ENCODE results near the gene BPIFB3. TPM values are rescaled to one million over a fixed set of nuclear protein-coding genes. Genes with fewer than 3 reads are reported as not detected.

Gene BPIFB3
- total and polyA plus RNA-seq, 2 of the 13 experiments (the other 11 are each of a cell fraction or from before 2014, with no cell fraction given), result 0.09 TPM; not detected in 1

GRCh38 chr20:33005908-33006775 lies 47.6 kb upstream of the BPIFB3 start (continued):
- peak; percentile 84 for TF ChIP-seq ZFP91 (CRISPR knock-in tag; IDR thresholded peaks at IDR 0.05; ENCODE audit: borderline replicate concordance)
- TF ChIP-seq ZFP82 (CRISPR knock-in tag; IDR thresholded peaks at IDR 0.05; ENCODE audit: borderline replicate concordance), result no peak
- peak; percentile 95; the same call in 1 of the 2 replicates for TF ChIP-seq ZKSCAN8 (CRISPR knock-in tag; IDR thresholded peaks at IDR 0.05; ENCODE audit: borderline replicate concordance)
- TF ChIP-seq TAF15 (IDR thresholded peaks at IDR 0.05; ENCODE audit: low read depth, low read length, poor library complexity, severe bottlenecking), result no peak
- no peak for TF ChIP-seq ZNF160 (CRISPR knock-in tag; IDR thresholded peaks at IDR 0.05)
- peak; percentile 31; the same call in 1 of the 2 replicates for TF ChIP-seq SP4 (CRISPR knock-in tag; IDR thresholded peaks at IDR 0.05)
- TF ChIP-seq ZNF747 (CRISPR knock-in tag; IDR thresholded peaks at IDR 0.05; ENCODE audit: borderline replicate concordance), result peak; percentile 98
- TF ChIP-seq KAT8 (CRISPR knock-in tag; IDR thresholded peaks at IDR 0.05), result peak; percentile 90
- TF ChIP-seq NR0B2 (CRISPR knock-in tag; IDR thresholded peaks at IDR 0.05), result no peak; the same call in 1 of the 2 replicates
- no peak for TF ChIP-seq GMEB2 (CRISPR knock-in tag; IDR thresholded peaks at IDR 0.05; ENCODE audit: low read depth)
- peak; percentile 97 for TF ChIP-seq DPF2 (CRISPR knock-in tag; IDR thresholded peaks at IDR 0.05; ENCODE audit: borderline replicate concordance, low read depth)
- TF ChIP-seq ZNF567 (CRISPR knock-in tag; IDR thresholded peaks at IDR 0.05; ENCODE audit: borderline replicate concordance), result peak; percentile 31; the same call in 1 of the 2 replicates
- peak; percentile 95; the same call in 1 of the 2 replicates for TF ChIP-seq ZNF414 (CRISPR knock-in tag; IDR thresholded peaks at IDR 0.05)
- TF ChIP-seq DR1 (CRISPR knock-in tag; IDR thresholded peaks at IDR 0.05), result no peak; the same call in 1 of the 2 replicates
- no peak for TF ChIP-seq ZZZ3 (CRISPR knock-in tag; IDR thresholded peaks at IDR 0.05; ENCODE audit: borderline replicate concordance)
- TF ChIP-seq ZGPAT (CRISPR knock-in tag; IDR thresholded peaks at IDR 0.05), result peak; percentile 97
- peak; percentile 47; the same call in 1 of the 2 replicates for TF ChIP-seq CEBPB (IDR thresholded peaks at IDR 0.05; ENCODE audit: borderline replicate concordance, low read depth, low read length)
- no peak for TF ChIP-seq PBX3 (CRISPR knock-in tag; IDR thresholded peaks at IDR 0.05; ENCODE audit: borderline replicate concordance)
- TF ChIP-seq PAF1 (CRISPR knock-in tag; IDR thresholded peaks at IDR 0.05), result no peak
- TF ChIP-seq ZNF17 (CRISPR knock-in tag; IDR thresholded peaks at IDR 0.05), result no peak
